ENCODE measurements around the gene HECW1. TPM values are rescaled to one million over a fixed set of nuclear protein-coding genes. Genes with fewer than 3 reads are reported as not detected.
A peak's percentile ranks its signal among the peaks of the same experiment; 100 is the strongest.

HECW1 gene

Small RNAs within 50 kb of the gene (small RNA-seq; reads per million reads assigned to genes)
- gene MIR3943 (ENCODE audit: insufficient read depth) (9.1 reads per million, percentile 85 among the genes with 10 or more reads in this experiment), gene RF00019 (ENCODE audit: insufficient read depth) (not detected), gene RNU6-575P (ENCODE audit: insufficient read depth) (not detected), gene RNU7-35P (ENCODE audit: insufficient read depth) (not detected)

Measured in mesendoderm (in vitro differentiated cells).